ENCODE measurements around the gene MFRP. TPM values are rescaled to one million over a fixed set of nuclear protein-coding genes. Genes with fewer than 3 reads are reported as not detected.
A peak's percentile ranks its signal among the peaks of the same experiment; 100 is the strongest.

MFRP gene
- total RNA-seq, 4 donors from 2014 or later, result 0.15 TPM; not detected in 3

GRCh38 chr11:119306373-119306890 lies 40.1 kb downstream of the MFRP start:
- Histone ChIP-seq H3K27ac (peak overlapping the region; percentile 27 to 99 (median 88)), H3K4me3 (no peak overlapping the region), H3K36me3 (peaks cover 0 to 65% of the 10 kb centered on the region in 2 donors), H3K4me1 (peaks cover 0 to 73% (median 0%) of the 10 kb centered on the region in 3 donors), H3K27me3 (no peaks in the 10 kb centered on the region), H3K9me3 (no peaks in the 10 kb centered on the region)
- ATAC-seq, result peak; percentile 77
- TF ChIP-seq EP300 (IDR thresholded peaks at IDR 0.05), result no peak
- TF ChIP-seq POLR2AphosphoS5 (IDR thresholded peaks at IDR 0.05), result peak; percentile 74
- no peak for TF ChIP-seq CTCF (IDR thresholded peaks at IDR 0.05)
- peak in 1 of 2 donors; percentile 15 for TF ChIP-seq POLR2A (IDR thresholded peaks at IDR 0.05)
- 13 to 17% methylated on average over 1 of the region's 5 CpGs for WGBS, 2 donors (ENCODE audit: low coverage in 1 of 2)

- H3K27me3 ChIP-seq, result no peaks in the 10 kb centered on the region
- no peak overlapping the region for H3K4me3 ChIP-seq
- peak overlapping the region; percentile 27 to 99 (median 88) for H3K27ac ChIP-seq
- no peak for ATAC-seq
- 64 to 83% methylated on average over 1 to 7 of the region's 7 CpGs for whole genome bisulfite sequencing, 2 donors (ENCODE audit: low coverage in 1 of 2)
- H3K36me3 ChIP-seq, result peaks cover 0 to 64% of the 10 kb centered on the region in 2 donors
- TF ChIP-seq POLR2A (IDR thresholded peaks at IDR 0.05), result no peak
- TF ChIP-seq CTCF (IDR thresholded peaks at IDR 0.05), result no peak
- TF ChIP-seq POLR2AphosphoS5 (IDR thresholded peaks at IDR 0.05), result no peak
- TF ChIP-seq EP300 (IDR thresholded peaks at IDR 0.05), result no peak
- peaks cover 0 to 73% (median 5%) of the 10 kb centered on the region in 3 donors for H3K4me1 ChIP-seq
- no peaks in the 10 kb centered on the region for H3K9me3 ChIP-seq
These were observed 40.7 kb downstream of the MFRP start for GRCh38 chr11:119305556-119306372.

GRCh38 chr11:119303227-119303718 lies 43.2 kb downstream of the MFRP start:
- H3K4me1 ChIP-seq, result peaks cover 0 to 76% (median 19%) of the 10 kb centered on the region in 3 donors
- no peaks in the 10 kb centered on the region for H3K27me3 ChIP-seq
- H3K27ac ChIP-seq, result peak overlapping the region; percentile 63 to 98 (median 72)
- H3K9me3 ChIP-seq, result no peaks in the 10 kb centered on the region
- ATAC-seq, result no peak
- no peak overlapping the region for H3K4me3 ChIP-seq
- WGBS, 2 donors (ENCODE audit: low coverage in 1 of 2), result 78 to 82% methylated on average over 3 to 5 of the region's 5 CpGs
- H3K36me3 ChIP-seq, result peaks cover 0 to 62% of the 10 kb centered on the region in 2 donors
- TF ChIP-seq EP300 (IDR thresholded peaks at IDR 0.05) (no peak), POLR2A (IDR thresholded peaks at IDR 0.05) (no peak), CTCF (IDR thresholded peaks at IDR 0.05) (no peak), POLR2AphosphoS5 (IDR thresholded peaks at IDR 0.05) (no peak)

GRCh38 chr11:119300198-119300964 lies 46.1 kb downstream of the MFRP start:
- peak; percentile 63 for ATAC-seq
- H3K4me1 ChIP-seq, result peaks cover 0 to 58% (median 19%) of the 10 kb centered on the region in 3 donors
- peaks cover 0 to 70% of the 10 kb centered on the region in 2 donors for H3K36me3 ChIP-seq
- H3K27ac ChIP-seq, result peak overlapping the region; percentile 55 to 98 (median 78)
- no peaks in the 10 kb centered on the region for H3K9me3 ChIP-seq
- TF ChIP-seq POLR2A (IDR thresholded peaks at IDR 0.05), result no peak
- peak; percentile 51 for TF ChIP-seq POLR2AphosphoS5 (IDR thresholded peaks at IDR 0.05)
- 41 to 62% methylated on average over 3 of the region's 3 CpGs for WGBS, 2 donors (ENCODE audit: low coverage in 1 of 2)
- no peak overlapping the region for H3K4me3 ChIP-seq
- no peaks in the 10 kb centered on the region for H3K27me3 ChIP-seq

- no peaks in the 10 kb centered on the region for H3K9me3 ChIP-seq
- ATAC-seq, result no peak
- no peak for TF ChIP-seq EP300 (IDR thresholded peaks at IDR 0.05)
- TF ChIP-seq CTCF (IDR thresholded peaks at IDR 0.05), result no peak
- no peaks in the 10 kb centered on the region for H3K27me3 ChIP-seq
- WGBS, 2 donors (ENCODE audit: low coverage in 1 of 2), result 100% methylated on average over 2 of the region's 9 CpGs; no CpG with 5 or more reads in 1 of the 2 donors
- H3K36me3 ChIP-seq, result peaks cover 0 to 68% of the 10 kb centered on the region in 2 donors
- peak overlapping the region; percentile 55 to 98 (median 78) for H3K27ac ChIP-seq
- H3K4me1 ChIP-seq, result peaks cover 0 to 57% (median 19%) of the 10 kb centered on the region in 3 donors
- no peak overlapping the region for H3K4me3 ChIP-seq
These were observed 47.1 kb downstream of the MFRP start for GRCh38 chr11:119299416-119299815.
